ENCODE measurements around the gene HAAO. TPM values are rescaled to one million over a fixed set of nuclear protein-coding genes. Genes with fewer than 3 reads are reported as not detected.

Gene HAAO
- total and polyA plus RNA-seq, 2 experiments from 2014 or later = 0.36 TPM; not detected in 1

DNA sequence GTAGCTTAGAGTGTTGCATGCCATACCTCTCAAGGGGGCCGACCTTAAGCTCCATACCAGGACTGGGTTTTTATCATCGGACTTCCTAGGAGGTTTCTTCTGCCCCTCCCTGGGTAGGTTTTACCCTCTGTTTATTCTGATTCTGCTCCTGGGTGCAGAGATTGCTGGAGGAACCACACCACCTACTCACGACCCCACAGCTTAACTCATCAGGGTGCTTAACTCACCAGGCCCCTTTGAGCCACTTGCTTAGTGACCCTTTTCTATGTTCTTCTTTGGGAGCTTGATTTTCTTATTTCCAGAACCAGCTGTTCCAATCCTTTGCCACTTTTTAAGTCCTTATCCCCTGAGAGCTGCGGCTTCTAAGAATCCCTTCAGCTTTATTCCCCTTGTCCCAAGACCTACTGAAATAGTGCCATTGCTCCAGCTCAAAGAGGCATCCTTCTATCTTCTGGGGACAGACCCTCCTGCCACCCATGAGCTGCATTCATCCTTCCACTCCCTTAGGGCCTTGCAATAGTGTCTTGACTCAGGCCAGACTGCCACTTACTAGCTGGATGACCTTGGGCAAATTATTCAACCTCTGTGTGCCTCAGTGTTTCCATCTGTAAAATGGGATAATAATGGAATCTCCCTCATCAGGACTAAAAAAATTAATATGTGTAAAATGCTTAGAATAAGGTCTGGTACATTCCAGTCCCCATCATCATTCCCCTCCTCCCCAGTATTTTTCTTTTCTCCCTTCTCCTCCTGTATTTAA, 34.2 kb downstream of the HAAO start:
- H3K4me1 ChIP-seq (ENCODE audit: insufficient read depth) = peaks cover 23% of the 10 kb centered on the region
- no peaks in the 10 kb centered on the region for H3K27me3 ChIP-seq (replicated peaks; ENCODE audit: insufficient read depth)
- no peak overlapping the region for H3K27ac ChIP-seq
- no peaks in the 10 kb centered on the region for H4K20me1 ChIP-seq (ENCODE audit: insufficient read depth)
- TF ChIP-seq EZH2phosphoT487 (IDR thresholded peaks at IDR 0.05; ENCODE audit: insufficient read depth, low read depth) (no peak), EZH2 (IDR thresholded peaks at IDR 0.05; ENCODE audit: insufficient read depth, poor library complexity, severe bottlenecking) (no peak)
- H3K36me3 ChIP-seq (ENCODE audit: low read depth) = no peaks in the 10 kb centered on the region
- H3K4me2 ChIP-seq (ENCODE audit: unreplicated experiment) = no peak overlapping the region
- H3K9me2 ChIP-seq (ENCODE audit: insufficient read depth) = no peaks in the 10 kb centered on the region
- no peak overlapping the region for H3K4me3 ChIP-seq
- 85 to 90% methylated on average over 4 of the region's 4 CpGs for WGBS, 2 experiments (ENCODE audit: low coverage in 1 of 2, low lambda C conversion rate in 2 of 2, missing lambda C conversion rate in 2 of 2)
- H2AFZ ChIP-seq = no peak overlapping the region
- in situ Hi-C loops (cut with MboI) = no loop called here
- DNase-seq = no peak
- H3K9me3 ChIP-seq (ENCODE audit: low read depth) = no peaks in the 10 kb centered on the region
- H3K79me2 ChIP-seq (ENCODE audit: insufficient read depth) = no peaks in the 10 kb centered on the region
- H3K9ac ChIP-seq = no peak overlapping the region
- H3F3A ChIP-seq (ENCODE audit: insufficient read depth) = peaks cover 13% of the 10 kb centered on the region; the same call in 1 of the 2 replicates

- no peak overlapping the region for H3K9ac ChIP-seq
- TF ChIP-seq EZH2phosphoT487 (IDR thresholded peaks at IDR 0.05; ENCODE audit: insufficient read depth, low read depth) (no peak), EZH2 (IDR thresholded peaks at IDR 0.05; ENCODE audit: insufficient read depth, poor library complexity, severe bottlenecking) (no peak)
- H3K4me3 ChIP-seq = no peak overlapping the region
- H3K27me3 ChIP-seq (replicated peaks; ENCODE audit: insufficient read depth) = no peaks in the 10 kb centered on the region
- H3K27ac ChIP-seq = no peak overlapping the region
- H3K4me1 ChIP-seq (ENCODE audit: insufficient read depth) = peaks cover 23% of the 10 kb centered on the region
- WGBS, 2 experiments (ENCODE audit: low coverage in 1 of 2, low lambda C conversion rate in 2 of 2, missing lambda C conversion rate in 2 of 2) = 81 to 88% methylated on average over 6 of the region's 6 CpGs
- H3F3A ChIP-seq (ENCODE audit: insufficient read depth) = peaks cover 13% of the 10 kb centered on the region; the same call in 1 of the 2 replicates
- H3K9me2 ChIP-seq (ENCODE audit: insufficient read depth) = no peaks in the 10 kb centered on the region
- H4K20me1 ChIP-seq (ENCODE audit: insufficient read depth) = no peaks in the 10 kb centered on the region
- DNase-seq = no peak
- H3K9me3 ChIP-seq (ENCODE audit: low read depth) = no peaks in the 10 kb centered on the region
- no peak overlapping the region for H3K4me2 ChIP-seq (ENCODE audit: unreplicated experiment)
- no peaks in the 10 kb centered on the region for H3K36me3 ChIP-seq (ENCODE audit: low read depth)
- H3K79me2 ChIP-seq (ENCODE audit: insufficient read depth) = no peaks in the 10 kb centered on the region
- in situ Hi-C loops (cut with MboI) = no loop called here
- no peak overlapping the region for H2AFZ ChIP-seq
Measured at GRCh38 chr2:42756966-42757513, 35.3 kb downstream of the HAAO start.

DNA sequence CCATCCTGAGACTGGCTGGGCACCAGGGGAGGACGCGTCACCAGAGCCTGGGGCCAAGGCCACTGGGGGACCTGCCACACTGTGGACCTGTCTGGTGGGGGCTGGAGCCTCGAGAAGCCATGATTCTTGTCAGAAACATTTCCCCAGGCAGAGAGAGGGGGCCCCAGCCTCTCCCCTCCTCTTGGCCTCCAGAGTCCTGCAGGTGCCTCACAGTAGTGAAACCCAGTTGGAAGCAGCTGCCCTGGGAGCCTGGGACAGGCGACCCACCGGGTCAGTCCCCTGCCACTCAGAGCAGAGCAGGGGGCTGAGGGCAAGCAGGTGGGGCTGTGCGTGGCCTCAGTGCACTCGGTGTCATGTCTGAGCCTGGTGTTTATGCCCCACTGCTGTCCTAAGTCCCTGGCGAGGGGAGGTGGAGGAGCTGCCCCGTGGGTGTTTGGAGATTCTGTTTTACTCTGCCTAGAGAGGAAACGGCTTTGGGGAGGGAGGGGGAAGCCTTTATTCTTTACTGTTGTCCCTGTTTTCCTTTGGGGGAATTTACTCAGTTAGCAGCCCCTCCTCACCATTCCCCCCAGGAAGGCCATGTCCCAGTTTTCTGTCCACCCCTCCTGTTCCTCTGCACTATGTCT, 36.1 kb downstream of the HAAO start:
- no peaks in the 10 kb centered on the region for H3K9me3 ChIP-seq (ENCODE audit: low read depth)
- no peak overlapping the region for H3K27ac ChIP-seq
- no peaks in the 10 kb centered on the region for H3K79me2 ChIP-seq (ENCODE audit: insufficient read depth)
- WGBS, 2 experiments (ENCODE audit: low coverage in 1 of 2, low lambda C conversion rate in 2 of 2, missing lambda C conversion rate in 2 of 2) = 89 to 96% methylated on average over 9 to 10 of the region's 10 CpGs
- no peaks in the 10 kb centered on the region for H3K27me3 ChIP-seq (replicated peaks; ENCODE audit: insufficient read depth)
- no peak overlapping the region for H3K4me3 ChIP-seq
- H3K4me1 ChIP-seq (ENCODE audit: insufficient read depth) = peaks cover 23% of the 10 kb centered on the region
- no peaks in the 10 kb centered on the region for H4K20me1 ChIP-seq (ENCODE audit: insufficient read depth)
- H3K36me3 ChIP-seq (ENCODE audit: low read depth) = no peaks in the 10 kb centered on the region
- no peak for DNase-seq
- no peak overlapping the region for H2AFZ ChIP-seq
- TF ChIP-seq EZH2phosphoT487 (IDR thresholded peaks at IDR 0.05; ENCODE audit: insufficient read depth, low read depth) = no peak
- TF ChIP-seq EZH2 (IDR thresholded peaks at IDR 0.05; ENCODE audit: insufficient read depth, poor library complexity, severe bottlenecking) = no peak
- no peak overlapping the region for H3K9ac ChIP-seq
- H3K9me2 ChIP-seq (ENCODE audit: insufficient read depth) = no peaks in the 10 kb centered on the region
- H3F3A ChIP-seq (ENCODE audit: insufficient read depth) = peaks cover 13% of the 10 kb centered on the region; the same call in 1 of the 2 replicates
- in situ Hi-C loops (cut with MboI) = no loop called here
- no peak overlapping the region for H3K4me2 ChIP-seq (ENCODE audit: unreplicated experiment)

- Histone ChIP-seq H3K4me1 (ENCODE audit: insufficient read depth) (peaks cover 23% of the 10 kb centered on the region), H3K4me2 (ENCODE audit: unreplicated experiment) (peak overlapping the region; percentile 19), H3F3A (ENCODE audit: insufficient read depth) (peaks cover 13% of the 10 kb centered on the region; the same call in 1 of the 2 replicates), H3K27ac (peak overlapping the region; percentile 55), H3K27me3 (replicated peaks; ENCODE audit: insufficient read depth) (no peaks in the 10 kb centered on the region), H3K4me3 (peak overlapping the region; percentile 20), H3K79me2 (ENCODE audit: insufficient read depth) (no peaks in the 10 kb centered on the region), H4K20me1 (ENCODE audit: insufficient read depth) (no peaks in the 10 kb centered on the region), H2AFZ (peak overlapping the region; percentile 66), H3K36me3 (ENCODE audit: low read depth) (no peaks in the 10 kb centered on the region), H3K9ac (peak overlapping the region; percentile 62), H3K9me2 (ENCODE audit: insufficient read depth) (no peaks in the 10 kb centered on the region), H3K9me3 (ENCODE audit: low read depth) (no peaks in the 10 kb centered on the region)
- peak; percentile 80 for DNase-seq
- TF ChIP-seq EZH2phosphoT487 (IDR thresholded peaks at IDR 0.05; ENCODE audit: insufficient read depth, low read depth) (no peak), EZH2 (IDR thresholded peaks at IDR 0.05; ENCODE audit: insufficient read depth, poor library complexity, severe bottlenecking) (no peak)
- in situ Hi-C loops (cut with MboI) = no loop called here
- WGBS, 2 experiments (ENCODE audit: low coverage in 1 of 2, low lambda C conversion rate in 2 of 2, missing lambda C conversion rate in 2 of 2) = 34 to 36% methylated on average over 14 of the region's 14 CpGs
Measured at GRCh38 chr2:42755191-42755880, 37.0 kb downstream of the HAAO start.
